Erythroblast (primary cell): ENCODE measurements around the gene COX19.

Source experiments
- DNase-seq, 2 experiments: peaks; one replicate each; lab custom pipeline; 2025; lab: John Stamatoyannopoulos, UW
- GATA1 ChIP-seq: IDR thresholded peaks from 2 replicates; pipeline ENCODE4 v1.6.1; 2011; ENCODE audit warnings: low read depth, mild to moderate bottlenecking, control low read depth, low read length, moderate library complexity
- POLR2A ChIP-seq: IDR thresholded peaks from 2 replicates; pipeline ENCODE4 v1.6.1; 2011; ENCODE audit warnings: mild to moderate bottlenecking, low read length

The COX19 gene

GRCh38 chr7:981793-982510 is 6.6 kb upstream of the COX19 start:
- no peak for DNase-seq
- TF ChIP-seq GATA1 (no peak), POLR2A (no peak)

- no peak for TF ChIP-seq GATA1
- TF ChIP-seq POLR2A = no peak
- no peak for DNase-seq
Measured at GRCh38 chr7:979886-980571, 4.7 kb upstream of the COX19 start.

DNA sequence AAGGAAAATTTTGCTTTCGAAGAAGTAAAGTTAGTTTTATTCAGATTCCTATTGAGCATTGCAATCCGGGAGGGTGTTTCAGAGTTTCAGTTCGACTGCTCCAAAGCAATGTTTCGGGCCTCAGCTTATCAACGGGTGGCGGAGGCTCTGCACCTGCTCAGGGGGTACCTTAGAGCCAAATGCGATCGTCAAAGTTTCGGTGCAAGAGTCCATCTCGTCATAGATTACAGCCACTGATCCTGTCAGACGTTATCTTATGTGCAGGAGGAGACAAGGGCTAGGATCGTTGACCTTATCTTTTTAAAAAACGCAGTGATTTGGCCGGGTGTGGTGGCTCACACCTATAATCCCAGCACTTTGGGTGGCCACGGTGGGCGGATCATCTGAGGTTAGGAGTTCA is 3.8 kb upstream of the COX19 start:
- DNase-seq = no peak
- TF ChIP-seq GATA1 (no peak), POLR2A (no peak)

GRCh38 chr7:978416-979091 is 3.2 kb upstream of the COX19 start:
- DNase-seq = no peak
- no peak for TF ChIP-seq POLR2A

- TF ChIP-seq GATA1 (no peak), POLR2A (no peak)
- DNase-seq = no peak
Measured at GRCh38 chr7:978049-978346, 2.6 kb upstream of the COX19 start.

DNA sequence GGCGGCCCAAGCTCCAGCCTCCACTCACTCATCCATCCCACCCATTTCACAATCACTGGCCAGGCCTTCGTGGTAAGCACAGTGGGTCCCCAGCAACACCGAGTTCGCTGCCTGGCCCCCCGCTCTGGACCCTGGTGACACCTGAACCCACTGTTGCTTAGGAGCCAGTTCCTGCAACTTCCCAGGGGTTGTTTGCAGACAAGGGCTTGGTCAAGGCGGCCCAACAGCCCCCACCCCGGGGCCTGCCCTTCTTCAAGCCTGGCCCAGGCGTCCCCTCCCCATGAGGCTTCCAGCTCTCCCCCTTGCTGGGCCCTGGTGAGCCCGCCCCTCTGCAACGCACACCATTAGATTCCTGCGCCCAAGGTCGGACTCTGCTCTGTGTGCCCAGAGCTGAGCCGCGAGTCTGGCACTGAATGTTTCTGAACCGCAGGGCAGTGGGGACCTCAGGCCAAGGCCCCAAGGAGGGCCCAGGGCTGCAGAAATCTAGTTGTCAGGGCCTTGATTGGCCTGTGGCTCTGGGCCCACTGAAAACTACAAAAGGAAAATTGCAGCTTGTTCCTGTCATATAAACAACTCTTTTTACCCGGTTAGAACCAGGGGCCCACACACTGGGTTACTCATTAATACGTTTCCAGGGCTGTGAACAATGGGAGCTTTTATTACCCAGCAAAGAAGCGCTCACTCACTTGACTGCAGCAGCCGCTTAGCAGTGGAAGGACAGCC is 2.1 kb upstream of the COX19 start:
- DNase-seq = no peak
- TF ChIP-seq POLR2A (no peak), GATA1 (no peak)

DNA sequence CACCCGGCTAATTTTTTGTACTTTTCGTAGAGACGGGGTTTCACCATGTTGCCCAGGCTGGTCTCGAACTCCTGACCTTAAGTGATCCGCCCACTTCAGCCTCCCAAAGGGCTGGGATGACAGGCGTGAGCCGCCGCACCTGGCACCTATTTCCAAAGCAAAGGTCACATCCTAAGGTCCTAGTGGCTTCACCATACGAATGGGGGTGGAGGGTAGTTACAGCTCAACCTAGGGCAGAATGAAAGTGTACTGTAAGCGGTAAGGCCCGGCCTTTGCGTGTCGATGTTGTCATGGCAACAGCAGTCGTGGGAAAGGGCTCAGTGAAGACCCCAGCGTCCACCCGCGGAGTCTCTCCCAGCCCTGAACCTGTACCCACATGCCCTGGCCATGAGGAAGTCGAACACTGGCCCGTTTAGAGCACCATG is 1.6 kb upstream of the COX19 start:
- TF ChIP-seq POLR2A (no peak), GATA1 (no peak)
- no peak for DNase-seq

GRCh38 chr7:975702-976473 is 539 bp upstream of the COX19 start:
- no peak for DNase-seq
- TF ChIP-seq GATA1 (no peak), POLR2A (no peak)

GRCh38 chr7:974172-974571 is 1.2 kb downstream of the COX19 start:
- no peak for TF ChIP-seq GATA1
- no peak for TF ChIP-seq POLR2A
- peak in 1 of 2 experiments; percentile 40 for DNase-seq

DNA sequence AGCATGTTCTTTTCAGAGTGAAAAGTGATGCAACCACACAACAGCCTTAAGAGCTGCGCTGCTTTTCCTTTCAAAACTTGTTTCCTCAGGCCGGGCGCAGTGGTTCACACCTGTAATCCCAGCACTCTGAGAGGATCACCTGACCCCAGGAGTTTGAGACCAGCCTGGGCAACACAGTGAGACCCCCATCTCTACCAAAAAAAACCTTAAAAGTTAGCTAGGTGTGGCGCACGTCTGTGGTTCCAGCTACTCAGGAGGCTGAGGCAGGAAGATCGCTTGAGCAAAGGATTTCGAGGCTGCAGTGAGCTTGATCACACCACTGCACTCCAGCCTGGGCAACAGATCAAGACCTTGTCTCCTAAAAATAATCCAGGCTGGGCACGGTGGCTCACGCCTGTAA is 2.0 kb downstream of the COX19 start:
- DNase-seq = no peak

GRCh38 chr7:972676-973309 is 2.6 kb downstream of the COX19 start:
- TF ChIP-seq GATA1 (no peak), POLR2A (no peak)
- DNase-seq = no peak

More for the DNA sequence above, 2.0 kb downstream of the COX19 start:
- TF ChIP-seq GATA1 (no peak), POLR2A (no peak)

DNA sequence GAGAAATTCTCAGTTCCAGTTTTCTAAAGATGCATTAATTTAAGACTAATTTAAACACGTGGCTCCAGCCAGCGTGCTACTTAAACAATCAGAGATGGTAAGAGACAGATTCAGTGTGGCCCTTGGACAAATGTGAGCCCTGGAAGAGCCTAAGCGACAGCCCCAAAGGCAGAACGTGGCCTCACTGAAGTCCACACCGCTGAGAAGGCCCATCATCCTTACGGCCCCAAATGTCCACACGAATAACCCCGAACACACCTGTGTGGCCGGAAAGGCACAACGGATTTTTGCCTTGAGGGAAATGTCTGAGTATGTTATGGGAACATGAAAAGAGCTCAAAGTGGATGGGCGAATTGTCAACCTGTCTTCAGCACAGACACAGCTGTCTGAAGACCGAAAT is 3.2 kb downstream of the COX19 start:
- TF ChIP-seq POLR2A (no peak), GATA1 (no peak)
- no peak for DNase-seq

GRCh38 chr7:970744-971143 is 4.6 kb downstream of the COX19 start:
- peak; percentile 63 to 69 for DNase-seq
- TF ChIP-seq POLR2A = no peak
- TF ChIP-seq GATA1 = no peak
